A549 (cell line): ENCODE results near the gene RTN4RL1. TPM values are rescaled to one million over a fixed set of nuclear protein-coding genes. Genes with fewer than 3 reads are reported as not detected.

Source experiments
- CBX2 ChIP-seq: fragments of 200-600 bp; sonication (generic); IDR thresholded peaks from 2 replicates; pipeline ENCODE4 v1.6.1; 2016; ENCODE audit warnings: low read depth, mild to moderate bottlenecking, borderline replicate concordance
- CEBPB ChIP-seq, 2 experiments: fragments of >200 bp in 1 of 2; sonication (Bioruptor Twin) in 1 of 2; formaldehyde crosslinking in 1 of 2; IDR thresholded peaks; 2 replicates each; pipeline ENCODE4 v1.6.1; 2012 to 2016
- CHD2 ChIP-seq: fragments of 150-350 bp; IDR thresholded peaks from 2 replicates; pipeline ENCODE4 v1.6.1; 2014; ENCODE audit warnings: low read length; ENCODE audit not compliant: partially characterized antibody
- CHD4 ChIP-seq: fragments of 200-600 bp; sonication (generic); IDR thresholded peaks from 2 replicates; pipeline ENCODE4 v1.6.1; 2016; ENCODE audit warnings: antibody characterized with exemption, mild to moderate bottlenecking, borderline replicate concordance
- EHF ChIP-seq: fragments of 250-450 bp; sonication (Bioruptor Pico); IDR thresholded peaks from 2 replicates; pipeline ENCODE4 v1.5.0; 2020; ENCODE audit warnings: mild to moderate bottlenecking
- GATA3 ChIP-seq: IDR thresholded peaks from 2 replicates; pipeline ENCODE4 v1.6.1; 2012; ENCODE audit warnings: borderline replicate concordance
- HDAC2 ChIP-seq: fragments of 200-600 bp; sonication (generic); IDR thresholded peaks from 2 replicates; pipeline ENCODE4 v1.6.1; 2016
- HEYL ChIP-seq: fragments of 250-450 bp; sonication (Bioruptor Pico); IDR thresholded peaks from 2 replicates; pipeline ENCODE4 v1.8.0; 2021; ENCODE audit warnings: mild to moderate bottlenecking, moderate library complexity
- HOXA7 ChIP-seq: fragments of 250-450 bp; sonication (Bioruptor Pico); IDR thresholded peaks from 2 replicates; pipeline ENCODE4 v1.5.0; 2020; ENCODE audit warnings: mild to moderate bottlenecking, moderate library complexity
- HOXB13 ChIP-seq: fragments of 250-450 bp; sonication (Bioruptor Pico); IDR thresholded peaks from 2 replicates; pipeline ENCODE4 v1.5.0; 2020; ENCODE audit warnings: low read depth, mild to moderate bottlenecking, moderate library complexity
- JUN ChIP-seq, 2 experiments: fragments of >200 bp; sonication (Bioruptor Twin); formaldehyde crosslinking; IDR thresholded peaks; 2 replicates in 1 of 2; 3 replicates in 1 of 2; pipeline ENCODE4 v1.6.1; 2016 to 2017
- KDM1A ChIP-seq: fragments of 200-600 bp; sonication (generic); IDR thresholded peaks from 2 replicates; pipeline ENCODE4 v1.6.1; 2016; ENCODE audit warnings: low read depth, mild to moderate bottlenecking
- KDM5A ChIP-seq: fragments of 200-600 bp; sonication (generic); IDR thresholded peaks from 2 replicates; pipeline ENCODE4 v1.6.1; 2016; ENCODE audit warnings: antibody characterized with exemption, mild to moderate bottlenecking
- MYC ChIP-seq: IDR thresholded peaks from 2 replicates; pipeline ENCODE4 v1.6.1; 2012; ENCODE audit warnings: mild to moderate bottlenecking, inconsistent platforms, low read length, improper control_type of control experiment, borderline replicate concordance
- NPAS2 ChIP-seq: fragments of 250-450 bp; sonication (Bioruptor Pico); IDR thresholded peaks from 2 replicates; pipeline ENCODE4 v1.8.0; 2022; ENCODE audit warnings: mild to moderate bottlenecking, moderate library complexity, borderline replicate concordance
- NR3C1 ChIP-seq: fragments of >200 bp; sonication (Bioruptor Twin); formaldehyde crosslinking; IDR thresholded peaks from 3 replicates; pipeline ENCODE4 v1.6.1; 2017
- POLR2AphosphoS2 ChIP-seq: conservative IDR thresholded peaks from 2 replicates; pipeline ENCODE4 v1.6.1; 2012; ENCODE audit warnings: low read length, improper control_type of control experiment, inconsistent platforms
- RARB ChIP-seq: fragments of 250-450 bp; sonication (Bioruptor Pico); IDR thresholded peaks from 2 replicates; pipeline ENCODE4 v1.8.0; 2021; ENCODE audit warnings: mild to moderate bottlenecking, moderate library complexity
- SREBF2 ChIP-seq: fragments of 450-650 bp; IDR thresholded peaks from 2 replicates; pipeline ENCODE4 v1.6.1; 2014; ENCODE audit warnings: mild to moderate bottlenecking, moderate library complexity
- TP53 ChIP-seq: fragments of 250-450 bp; sonication (Bioruptor Pico); IDR thresholded peaks from 2 replicates; pipeline ENCODE4 v1.5.0; 2021; ENCODE audit warnings: mild to moderate bottlenecking, moderate library complexity
- ZC3H11A ChIP-seq: fragments of 450-650 bp; IDR thresholded peaks from 2 replicates; pipeline ENCODE4 v1.6.1; 2014; ENCODE audit warnings: antibody characterized with exemption, mild to moderate bottlenecking
- ZNF302 ChIP-seq: fragments of 250-450 bp; sonication (Bioruptor Pico); IDR thresholded peaks from 2 replicates; pipeline ENCODE4 v1.9.0; 2021; ENCODE audit warnings: inconsistent platforms, mild to moderate bottlenecking, moderate library complexity
- ZSCAN20 ChIP-seq: fragments of 250-450 bp; sonication (Bioruptor Pico); IDR thresholded peaks from 2 replicates; pipeline ENCODE4 v1.8.0; 2022; ENCODE audit warnings: mild to moderate bottlenecking, moderate library complexity
- polyA plus RNA-seq, 4 experiments: library from polyadenylated mRNA; depleted of rRNA in 3 of 4; stranded (reverse); fragments of >200 nt; fragmentation: RNase III in 1 of 4; extraction: RNeasy Plus Mini Kit Qiagen cat#74134 plus additional on column Dnase treatment in 1 of 4; gene quantifications; 2 replicates in 3 of 4; 3 replicates in 1 of 4; pipeline ENCODE4 v1.2.3, GENCODE V29; 2011 to 2017
- TF ChIP-seq, protein P1 (sequence below): IDR thresholded peaks from 2 replicates; pipeline ENCODE4 v1.6.1; 2012
- TF ChIP-seq, protein P2 (sequence below): fragments of 150-350 bp; IDR thresholded peaks from 2 replicates; pipeline ENCODE4 v1.6.1; 2014; ENCODE audit warnings: low read depth, mild to moderate bottlenecking, low read length
- TF ChIP-seq, protein P3 (sequence below): fragments of 450-650 bp; IDR thresholded peaks from 2 replicates; pipeline ENCODE4 v1.6.1; 2014; ENCODE audit warnings: antibody characterized with exemption
- TF ChIP-seq, protein P4 (sequence below): IDR thresholded peaks from 2 replicates; pipeline ENCODE4 v1.6.1; 2012
- TF ChIP-seq, protein P5 (sequence below): fragments of >200 bp; sonication (Bioruptor Twin); formaldehyde crosslinking; IDR thresholded peaks from 3 replicates; pipeline ENCODE4 v1.6.1; 2016

The RTN4RL1 gene
- polyA plus RNA-seq, 2 of the 4 experiments (the other 2 are of a cell fraction), result 0.39 to 1.5 TPM

- TF ChIP-seq, protein P1, sequence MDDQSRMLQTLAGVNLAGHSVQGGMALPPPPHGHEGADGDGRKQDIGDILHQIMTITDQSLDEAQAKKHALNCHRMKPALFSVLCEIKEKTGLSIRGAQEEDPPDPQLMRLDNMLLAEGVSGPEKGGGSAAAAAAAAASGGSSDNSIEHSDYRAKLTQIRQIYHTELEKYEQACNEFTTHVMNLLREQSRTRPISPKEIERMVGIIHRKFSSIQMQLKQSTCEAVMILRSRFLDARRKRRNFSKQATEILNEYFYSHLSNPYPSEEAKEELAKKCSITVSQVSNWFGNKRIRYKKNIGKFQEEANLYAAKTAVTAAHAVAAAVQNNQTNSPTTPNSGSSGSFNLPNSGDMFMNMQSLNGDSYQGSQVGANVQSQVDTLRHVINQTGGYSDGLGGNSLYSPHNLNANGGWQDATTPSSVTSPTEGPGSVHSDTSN, result 0 out of 2 replicates have a peak, but pooled peaks have one; percentile 59
- TF ChIP-seq ZSCAN20 (CRISPR knock-in tag) (no peak), TP53 (CRISPR knock-in tag) (0 out of 2 replicates have a peak, but pooled peaks have one; percentile 41), CHD4 (no peak), JUN (IDR thresholded peaks at IDR 0.05) (peak in 1 of 2 experiments; percentile 87; a peak in 3 of 5 replicates), CEBPB (IDR thresholded peaks at IDR 0.05) (no peak), POLR2AphosphoS2 (no peak), ZC3H11A (no peak), EHF (CRISPR knock-in tag) (no peak), HOXA7 (CRISPR knock-in tag) (no peak), KDM5A (peak; percentile 88), CBX2 (no peak), GATA3 (peak; percentile 62; the same call in 1 of the 2 replicates), KDM1A (0 out of 2 replicates have a peak, but pooled peaks have one; percentile 6), NPAS2 (CRISPR knock-in tag) (peak; percentile 96), NR3C1 (no peak), ZNF302 (CRISPR knock-in tag) (no peak), HOXB13 (CRISPR knock-in tag) (no peak), HDAC2 (no peak), RARB (no peak), HEYL (CRISPR knock-in tag) (no peak), CHD2 (no peak), SREBF2 (no peak), MYC (peak; percentile 99)
- TF ChIP-seq, protein P2, sequence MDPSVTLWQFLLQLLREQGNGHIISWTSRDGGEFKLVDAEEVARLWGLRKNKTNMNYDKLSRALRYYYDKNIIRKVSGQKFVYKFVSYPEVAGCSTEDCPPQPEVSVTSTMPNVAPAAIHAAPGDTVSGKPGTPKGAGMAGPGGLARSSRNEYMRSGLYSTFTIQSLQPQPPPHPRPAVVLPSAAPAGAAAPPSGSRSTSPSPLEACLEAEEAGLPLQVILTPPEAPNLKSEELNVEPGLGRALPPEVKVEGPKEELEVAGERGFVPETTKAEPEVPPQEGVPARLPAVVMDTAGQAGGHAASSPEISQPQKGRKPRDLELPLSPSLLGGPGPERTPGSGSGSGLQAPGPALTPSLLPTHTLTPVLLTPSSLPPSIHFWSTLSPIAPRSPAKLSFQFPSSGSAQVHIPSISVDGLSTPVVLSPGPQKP, result no peak
- TF ChIP-seq, protein P3, sequence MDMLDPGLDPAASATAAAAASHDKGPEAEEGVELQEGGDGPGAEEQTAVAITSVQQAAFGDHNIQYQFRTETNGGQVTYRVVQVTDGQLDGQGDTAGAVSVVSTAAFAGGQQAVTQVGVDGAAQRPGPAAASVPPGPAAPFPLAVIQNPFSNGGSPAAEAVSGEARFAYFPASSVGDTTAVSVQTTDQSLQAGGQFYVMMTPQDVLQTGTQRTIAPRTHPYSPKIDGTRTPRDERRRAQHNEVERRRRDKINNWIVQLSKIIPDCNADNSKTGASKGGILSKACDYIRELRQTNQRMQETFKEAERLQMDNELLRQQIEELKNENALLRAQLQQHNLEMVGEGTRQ, result peak; percentile 87
- TF ChIP-seq, protein P4, sequence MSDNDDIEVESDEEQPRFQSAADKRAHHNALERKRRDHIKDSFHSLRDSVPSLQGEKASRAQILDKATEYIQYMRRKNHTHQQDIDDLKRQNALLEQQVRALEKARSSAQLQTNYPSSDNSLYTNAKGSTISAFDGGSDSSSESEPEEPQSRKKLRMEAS, result peak; percentile 98
- TF ChIP-seq, protein P5, sequence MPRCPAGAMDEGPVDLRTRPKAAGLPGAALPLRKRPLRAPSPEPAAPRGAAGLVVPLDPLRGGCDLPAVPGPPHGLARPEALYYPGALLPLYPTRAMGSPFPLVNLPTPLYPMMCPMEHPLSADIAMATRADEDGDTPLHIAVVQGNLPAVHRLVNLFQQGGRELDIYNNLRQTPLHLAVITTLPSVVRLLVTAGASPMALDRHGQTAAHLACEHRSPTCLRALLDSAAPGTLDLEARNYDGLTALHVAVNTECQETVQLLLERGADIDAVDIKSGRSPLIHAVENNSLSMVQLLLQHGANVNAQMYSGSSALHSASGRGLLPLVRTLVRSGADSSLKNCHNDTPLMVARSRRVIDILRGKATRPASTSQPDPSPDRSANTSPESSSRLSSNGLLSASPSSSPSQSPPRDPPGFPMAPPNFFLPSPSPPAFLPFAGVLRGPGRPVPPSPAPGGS, result no peak
- TF ChIP-seq, all 56 proteins: peak for 15
Measured at GRCh38 chr17:2029911-2030778, 5.0 kb upstream of the RTN4RL1 start, which contains the start of gene DPH1 (continued).
